GM18867 (cell line): ENCODE data around the gene MAFF.

ENCODE experiments used
- ATAC-seq: cut with Tn5 transposase; IDR thresholded peaks from one replicate; pipeline ENCODE4 v1.9.1; 2021; ENCODE audit warnings: mild to moderate bottlenecking, moderate library complexity; ENCODE audit not compliant: unreplicated experiment

Gene MAFF

GRCh38 chr22:38246046-38246658 lies 44.4 kb downstream of the MAFF start:
- no peak for ATAC-seq

- ATAC-seq = no peak
Measured at GRCh38 chr22:38246692-38247091, 44.9 kb downstream of the MAFF start.

GRCh38 chr22:38247713-38248112 lies 45.9 kb downstream of the MAFF start:
- no peak for ATAC-seq

GRCh38 chr22:38248280-38248679 lies 46.5 kb downstream of the MAFF start:
- no peak for ATAC-seq

- no peak for ATAC-seq
Measured at GRCh38 chr22:38249301-38249700, 47.5 kb downstream of the MAFF start.

- ATAC-seq = no peak
Measured at GRCh38 chr22:38249803-38250642, 48.2 kb downstream of the MAFF start.

GRCh38 chr22:38250643-38251340 lies 49.0 kb downstream of the MAFF start:
- no peak for ATAC-seq

- ATAC-seq = no peak
Measured at GRCh38 chr22:38251341-38251692, 49.5 kb downstream of the MAFF start.

- ATAC-seq = no peak
Measured at GRCh38 chr22:38255697-38256096, 53.9 kb downstream of the MAFF start.

GRCh38 chr22:38257181-38257580 lies 55.4 kb downstream of the MAFF start:
- ATAC-seq = no peak

GRCh38 chr22:38257650-38258250 lies 56.0 kb downstream of the MAFF start:
- ATAC-seq = no peak

- no peak for ATAC-seq
Measured at GRCh38 chr22:38258895-38259294, 57.1 kb downstream of the MAFF start.

- ATAC-seq = no peak
Measured at GRCh38 chr22:38259370-38259769, 57.6 kb downstream of the MAFF start.

GRCh38 chr22:38260761-38261681 lies 59.2 kb downstream of the MAFF start:
- ATAC-seq = no peak

- ATAC-seq = no peak
Measured at GRCh38 chr22:38262051-38262795, 60.4 kb downstream of the MAFF start.

- ATAC-seq = no peak
Measured at GRCh38 chr22:38264322-38264843, 62.6 kb downstream of the MAFF start.
